EH (cell line): ENCODE measurements around the gene ARMS2.

Experiments used
- DNase-seq: peaks from one replicate; pipeline ENCODE4 v3.0.0-alpha.2; 2015; ENCODE audit warnings: low read depth

Gene ARMS2

GRCh38 chr10:122450353-122450990 is 4.0 kb upstream of the ARMS2 start:
- no peak for DNase-seq

GRCh38 chr10:122454071-122454470 is 382 bp upstream of the ARMS2 start:
- peak; percentile 33 for DNase-seq

- no peak for DNase-seq
Observed at GRCh38 chr10:122455376-122456079, 1.1 kb downstream of the ARMS2 start.

GRCh38 chr10:122457934-122458333 is 3.5 kb downstream of the ARMS2 start:
- no peak for DNase-seq

GRCh38 chr10:122458693-122459092 is 4.2 kb downstream of the ARMS2 start:
- DNase-seq, result no peak

GRCh38 chr10:122459561-122460273 is 5.3 kb downstream of the ARMS2 start:
- peak; percentile 62 for DNase-seq

- peak; percentile 6 for DNase-seq
Observed at GRCh38 chr10:122460891-122461293, 6.4 kb downstream of the ARMS2 start.

GRCh38 chr10:122461367-122461728 is 6.9 kb downstream of the ARMS2 start, which contains the start of gene HTRA1:
HTRA1 (plus strand) TSS chr10:122461553; CDS start chr10:122461653, 100 bp downstream.
- DNase-seq, result peak; percentile 74

GRCh38 chr10:122461729-122462532 is 7.5 kb downstream of the ARMS2 start:
- DNase-seq, result peak; percentile 11

GRCh38 chr10:122462533-122463465 is 8.3 kb downstream of the ARMS2 start:
- DNase-seq, result peak; percentile 59

GRCh38 chr10:122463466-122464249 is 9.2 kb downstream of the ARMS2 start:
- no peak for DNase-seq

- DNase-seq, result no peak
Observed at GRCh38 chr10:122464250-122464510, 9.7 kb downstream of the ARMS2 start.

GRCh38 chr10:122464586-122464985 is 10.1 kb downstream of the ARMS2 start:
- DNase-seq, result no peak

- no peak for DNase-seq
Observed at GRCh38 chr10:122465401-122466040, 11.1 kb downstream of the ARMS2 start.

GRCh38 chr10:122466951-122467381 is 12.5 kb downstream of the ARMS2 start:
- no peak for DNase-seq

- no peak for DNase-seq
Observed at GRCh38 chr10:122467701-122468100, 13.2 kb downstream of the ARMS2 start.

- DNase-seq, result no peak
Observed at GRCh38 chr10:122468307-122468925, 14.0 kb downstream of the ARMS2 start.

- DNase-seq, result peak; percentile 99
Observed at GRCh38 chr10:122468926-122469781, 14.7 kb downstream of the ARMS2 start.

- DNase-seq, result no peak
Observed at GRCh38 chr10:122469848-122470247, 15.4 kb downstream of the ARMS2 start.
